Body of pancreas (tissue), 4 donors: Measurements from ENCODE around the gene ADAMTS4.

ENCODE experiments used
- CTCF ChIP-seq, 7 experiments: fragments of 450-650 bp in 4 of 7; fragments of 200-600 bp in 3 of 7; sonication (generic) in 3 of 7; IDR thresholded peaks; one replicate each; pipeline ENCODE4 v1.5.1; 2016 to 2019; ENCODE audit warnings: antibody characterized with exemption in 7 of 7
- POLR2A ChIP-seq, 3 donors: fragments of 450-650 bp; IDR thresholded peaks; one replicate each; pipeline ENCODE4 v1.6.1; 2016; ENCODE audit warnings: antibody characterized with exemption in 3 of 3, mild to moderate bottlenecking in 2 of 3

- TF ChIP-seq CTCF (IDR thresholded peaks at IDR 0.05) (no peak), POLR2A (IDR thresholded peaks at IDR 0.05) (no peak)
These were observed 40.4 kb downstream of the ADAMTS4 start for GRCh38 chr1:161158316-161159010.
